WTC11 (cell line): ENCODE results near the gene WDR59. TPM values are rescaled to one million over a fixed set of nuclear protein-coding genes. Genes with fewer than 3 reads are reported as not detected.

Experiments used
- ATAC-seq: fragments of 200-7000 bp; cut with Tn5 transposase; 2 replicates; pipeline ENCODE4 v1.10.0; 2021; ENCODE audit warnings: mild to moderate bottlenecking, moderate library complexity
- CTCF ChIA-PET: fragments of 300-600 bp; sonication (Branson Sonifier 250); formaldehyde crosslinking; loops from one replicate; lab custom pipeline; 2021; ENCODE audit warnings: antibody characterized with exemption; lab: Charles Lee
- POLR2A ChIA-PET: fragments of 350-600 bp; sonication (Branson Sonifier 250); formaldehyde crosslinking; loops from one replicate; lab custom pipeline; 2021; ENCODE audit warnings: antibody characterized with exemption; lab: Charles Lee
- DNase-seq: peaks from one replicate; pipeline ENCODE4 v3.0.0; 2021; ENCODE audit warnings: low spot score
- H3K27ac Mint-ChIP-seq: 2 replicates; pipeline ENCODE4 v1.8.0; 2021; ENCODE audit warnings: mixed read lengths
- H3K27me3 Mint-ChIP-seq: 2 replicates; pipeline ENCODE4 v1.8.0; 2021; ENCODE audit warnings: low read depth, mild to moderate bottlenecking, moderate library complexity, mixed read lengths
- H3K36me3 Mint-ChIP-seq: 2 replicates; pipeline ENCODE4 v1.8.0; 2021; ENCODE audit warnings: mixed read lengths
- H3K4me1 Mint-ChIP-seq: 2 replicates; pipeline ENCODE4 v1.8.0; 2022; ENCODE audit warnings: mixed read lengths
- H3K4me3 Mint-ChIP-seq: 2 replicates; pipeline ENCODE4 v1.8.0; 2021; ENCODE audit warnings: mild to moderate bottlenecking, moderate library complexity, mixed read lengths
- H3K9me3 Mint-ChIP-seq: 2 replicates; pipeline ENCODE4 v1.8.0; 2021; ENCODE audit warnings: mixed read lengths
- CDX4 ChIP-seq: fragments of 250-450 bp; sonication (Bioruptor Pico); IDR thresholded peaks from 2 replicates; pipeline ENCODE4 v1.9.0; 2021; ENCODE audit warnings: moderate library complexity, mild to moderate bottlenecking, inconsistent platforms, borderline replicate concordance
- E2F1 ChIP-seq: sonication (generic); formaldehyde crosslinking; IDR thresholded peaks from 2 replicates; pipeline ENCODE4 v1.8.0; 2022; ENCODE audit warnings: mild to moderate bottlenecking, missing genetic modification reagents
- ERG ChIP-seq: fragments of 250-450 bp; sonication (Bioruptor Pico); IDR thresholded peaks from 2 replicates; pipeline ENCODE4 v1.8.0; 2021; ENCODE audit warnings: mild to moderate bottlenecking
- FOXK1 ChIP-seq: sonication (generic); formaldehyde crosslinking; IDR thresholded peaks from 2 replicates; pipeline ENCODE4 v1.8.0; 2022; ENCODE audit warnings: mild to moderate bottlenecking, moderate library complexity, missing genetic modification reagents
- HMGA2 ChIP-seq: fragments of 250-450 bp; sonication (Bioruptor Pico); IDR thresholded peaks from 2 replicates; pipeline ENCODE4 v1.4.0; 2021; ENCODE audit warnings: mild to moderate bottlenecking, moderate library complexity
- IRF2 ChIP-seq: sonication (generic); formaldehyde crosslinking; IDR thresholded peaks from 2 replicates; pipeline ENCODE4 v1.8.0; 2022; ENCODE audit warnings: low read depth, missing genetic modification reagents, borderline replicate concordance
- MAX ChIP-seq: sonication (generic); formaldehyde crosslinking; IDR thresholded peaks from 2 replicates; pipeline ENCODE4 v1.8.0; 2022; ENCODE audit warnings: mild to moderate bottlenecking, missing genetic modification reagents
- MLX ChIP-seq: sonication (generic); formaldehyde crosslinking; IDR thresholded peaks from 2 replicates; pipeline ENCODE4 v1.8.1; 2023; ENCODE audit warnings: mild to moderate bottlenecking, missing genetic modification reagents, moderate library complexity
- MXD4 ChIP-seq: fragments of 250-450 bp; sonication (Bioruptor Pico); IDR thresholded peaks from 2 replicates; pipeline ENCODE4 v1.8.0; 2021; ENCODE audit warnings: mild to moderate bottlenecking, moderate library complexity, borderline replicate concordance
- NFE2L1 ChIP-seq: sonication (generic); formaldehyde crosslinking; IDR thresholded peaks from 2 replicates; pipeline ENCODE4 v1.8.1; 2023; ENCODE audit warnings: missing genetic modification reagents
- NR3C1 ChIP-seq: sonication (generic); formaldehyde crosslinking; conservative IDR thresholded peaks from 2 replicates; pipeline ENCODE4 v1.8.1; 2023; ENCODE audit warnings: low read depth, mild to moderate bottlenecking, missing genetic modification reagents
- PREB ChIP-seq: sonication (generic); formaldehyde crosslinking; IDR thresholded peaks from 2 replicates; pipeline ENCODE4 v1.8.1; 2022; ENCODE audit warnings: mild to moderate bottlenecking, missing genetic modification reagents, moderate library complexity, borderline replicate concordance
- RELA ChIP-seq: sonication (generic); formaldehyde crosslinking; IDR thresholded peaks from 2 replicates; pipeline ENCODE4 v1.8.1; 2022; ENCODE audit warnings: missing genetic modification reagents, mild to moderate bottlenecking, borderline replicate concordance
- RORB ChIP-seq: fragments of 250-450 bp; sonication (Bioruptor Pico); IDR thresholded peaks from 2 replicates; pipeline ENCODE4 v1.9.0; 2021; ENCODE audit warnings: mild to moderate bottlenecking
- SP1 ChIP-seq: sonication (generic); formaldehyde crosslinking; conservative IDR thresholded peaks from 2 replicates; pipeline ENCODE4 v1.8.1; 2022; ENCODE audit warnings: missing genetic modification reagents
- USF2 ChIP-seq: sonication (generic); formaldehyde crosslinking; IDR thresholded peaks from 2 replicates; pipeline ENCODE4 v1.8.1; 2023; ENCODE audit warnings: mild to moderate bottlenecking, missing genetic modification reagents, moderate library complexity
- ZBTB43 ChIP-seq: sonication (generic); formaldehyde crosslinking; IDR thresholded peaks from 2 replicates; pipeline ENCODE4 v1.8.1; 2023; ENCODE audit warnings: mild to moderate bottlenecking, missing genetic modification reagents
- ZNF232 ChIP-seq: sonication (generic); formaldehyde crosslinking; IDR thresholded peaks from 2 replicates; pipeline ENCODE4 v1.8.0; 2022; ENCODE audit warnings: mild to moderate bottlenecking, missing genetic modification reagents
- ZNF263 ChIP-seq: sonication (generic); formaldehyde crosslinking; IDR thresholded peaks from 2 replicates; pipeline ENCODE4 v1.8.1; 2022; ENCODE audit warnings: low read depth, mild to moderate bottlenecking, moderate library complexity, missing genetic modification reagents
- ZNF512 ChIP-seq: sonication (generic); formaldehyde crosslinking; IDR thresholded peaks from 2 replicates; pipeline ENCODE4 v1.8.1; 2022; ENCODE audit warnings: missing genetic modification reagents, borderline replicate concordance
- total RNA-seq: library from RNA; stranded (reverse); gene quantifications from 3 replicates; pipeline ENCODE4 v1.2.3, GENCODE V29; 2021

WDR59 gene
- total RNA-seq, 1 experiment from 2014 or later = 100 TPM

- TF ChIP-seq CDX4 = no peak
- TF ChIP-seq MXD4 (CRISPR knock-in tag) = no peak
- TF ChIP-seq PREB = no peak
- no peak for TF ChIP-seq ZNF263 (CRISPR knock-in tag)
- no peak for TF ChIP-seq IRF2 (CRISPR knock-in tag)
- TF ChIP-seq ZBTB43 (CRISPR knock-in tag) = no peak
Measured at GRCh38 chr16:74902161-74902560, 82.8 kb downstream of the WDR59 start (continued).

- TF ChIP-seq RORB (CRISPR knock-in tag) (no peak), FOXK1 (no peak), RELA (CRISPR knock-in tag) (no peak), NFE2L1 (CRISPR knock-in tag) (no peak), SP1 (CRISPR knock-in tag) (no peak), USF2 (CRISPR knock-in tag) (no peak), NR3C1 (CRISPR knock-in tag) (no peak), E2F1 (CRISPR knock-in tag) (no peak), HMGA2 (CRISPR knock-in tag) (no peak)
- Mint-ChIP-seq H3K9me3 (no peaks in the 10 kb centered on the region), H3K36me3 (peaks cover 39% of the 10 kb centered on the region), H3K4me3 (no peak overlapping the region), H3K4me1 (peaks cover 15% of the 10 kb centered on the region), H3K27ac (no peak overlapping the region), H3K27me3 (no peaks in the 10 kb centered on the region)
- POLR2A ChIA-PET = no interaction called here
- ATAC-seq = no peak
- CTCF ChIA-PET = no interaction called here
- no peak for DNase-seq
Measured at GRCh38 chr16:74901606-74902005, 83.3 kb downstream of the WDR59 start.

- no peaks in the 10 kb centered on the region for H3K27me3 Mint-ChIP-seq
- ATAC-seq (no peak), DNase-seq (no peak)
- H3K9me3 Mint-ChIP-seq = no peaks in the 10 kb centered on the region
- peaks cover 15% of the 10 kb centered on the region for H3K4me1 Mint-ChIP-seq
- H3K4me3 Mint-ChIP-seq = no peak overlapping the region
- peaks cover 37% of the 10 kb centered on the region for H3K36me3 Mint-ChIP-seq
- peak overlapping the region; percentile 44; the same call in 1 of the 2 replicates for H3K27ac Mint-ChIP-seq
- ChIA-PET POLR2A (no interaction called here), CTCF (interaction anchor here (1.1 to 1.3 kb wide), 2 partner anchors 37 to 211 kb away, joined by 3 to 5 read pairs; no protein-coding TSS in a partner anchor)
- TF ChIP-seq MAX (no peak), ERG (no peak), MLX (CRISPR knock-in tag) (no peak), ZBTB43 (CRISPR knock-in tag) (no peak), MXD4 (CRISPR knock-in tag) (no peak), ZNF512 (CRISPR knock-in tag) (no peak), ZNF232 (CRISPR knock-in tag) (no peak)
Measured at GRCh38 chr16:74899816-74900215, 85.1 kb downstream of the WDR59 start.
